Mucosa of stomach (tissue), 1 donor: Measurements from ENCODE around the gene HNRNPCL1.
"Not testable (repeated sequence)": the region's sequence is repeated elsewhere in the genome, so short reads cannot be mapped to it uniquely, and the experiment has no call there.

Source experiments
- H3K27me3 ChIP-seq: one replicate; pipeline ENCODE4 v1.7.0; 2013; ENCODE audit warnings: mild to moderate bottlenecking, low read length; ENCODE audit not compliant: control insufficient read depth, insufficient read depth
- H3K36me3 ChIP-seq: one replicate; pipeline ENCODE4 v1.7.0; 2013; ENCODE audit warnings: low read length; ENCODE audit not compliant: control insufficient read depth, insufficient read depth
- H3K4me1 ChIP-seq: one replicate; pipeline ENCODE4 v1.7.0; 2013; ENCODE audit warnings: mild to moderate bottlenecking, low read length; ENCODE audit not compliant: control insufficient read depth, insufficient read depth
- H3K4me3 ChIP-seq: one replicate; pipeline ENCODE4 v1.7.0; 2013; ENCODE audit warnings: low read length
- H3K9ac ChIP-seq: one replicate; pipeline ENCODE4 v1.7.0; 2013; ENCODE audit warnings: mild to moderate bottlenecking, low read length, moderate library complexity
- H3K9me3 ChIP-seq: one replicate; pipeline ENCODE4 v1.7.0; 2013; ENCODE audit warnings: mild to moderate bottlenecking, low read length, moderate library complexity; ENCODE audit not compliant: control insufficient read depth
- donor health status: Pancreatic carcinoma.

Gene HNRNPCL1

DNA sequence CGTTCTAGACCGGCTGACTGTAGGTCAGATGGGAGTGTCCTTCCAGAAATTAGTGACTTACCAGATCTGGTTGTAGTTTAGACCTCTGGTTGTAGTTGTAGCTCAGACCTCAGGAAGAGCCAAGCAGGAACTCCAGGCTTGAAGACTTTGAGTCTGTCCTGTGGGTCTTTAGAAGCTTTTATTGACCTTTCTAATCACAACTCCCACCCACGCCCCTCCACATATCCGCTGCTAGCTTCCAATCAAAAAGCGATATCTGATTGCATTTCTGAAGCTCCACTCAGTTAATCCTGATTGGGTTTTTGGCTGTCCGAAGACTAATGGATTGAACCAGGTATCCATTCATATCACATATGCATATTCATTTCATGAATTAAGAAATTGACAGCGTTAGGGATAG, at the start of gene HNRNPCL1:
Gene HNRNPCL1, minus strand, starts transcription at position 101 of the 400 bp plus-strand sequence. CDS start 431 bp downstream, outside the sequence.
- H3K36me3 ChIP-seq, H3K9me3 ChIP-seq, H3K4me1 ChIP-seq: not testable (repeated sequence)

GRCh38 chr1:12898170-12898569, 49.6 kb upstream of the HNRNPCL1 start, which contains the start of gene PRAMEF10:
TSS of gene PRAMEF10 (minus strand) at chr1:12898270. CDS start at chr1:12895847, 2,423 bp downstream.
- not testable (repeated sequence) for H3K4me1 ChIP-seq, H3K4me3 ChIP-seq, H3K36me3 ChIP-seq, H3K9ac ChIP-seq, H3K9me3 ChIP-seq, H3K27me3 ChIP-seq

More for the DNA sequence above, at the start of gene HNRNPCL1:
- not testable (repeated sequence) for H3K9ac ChIP-seq, H3K4me3 ChIP-seq, H3K27me3 ChIP-seq

GRCh38 chr1:12886101-12886500, 37.6 kb upstream of the HNRNPCL1 start, which contains the start of gene PRAMEF4:
TSS of gene PRAMEF4 (minus strand) at chr1:12886201. CDS start at chr1:12883394, 2,807 bp downstream.
- not testable (repeated sequence) for H3K9me3 ChIP-seq, H3K27me3 ChIP-seq, H3K9ac ChIP-seq, H3K4me3 ChIP-seq, H3K36me3 ChIP-seq, H3K4me1 ChIP-seq

- not testable (repeated sequence) for H3K4me1 ChIP-seq, H3K9ac ChIP-seq, H3K4me3 ChIP-seq, H3K9me3 ChIP-seq, H3K36me3 ChIP-seq, H3K27me3 ChIP-seq
These were observed 29.9 kb upstream of the HNRNPCL1 start for GRCh38 chr1:12878453-12878852.

- not testable (repeated sequence) for H3K4me3 ChIP-seq, H3K36me3 ChIP-seq, H3K9ac ChIP-seq, H3K4me1 ChIP-seq, H3K27me3 ChIP-seq, H3K9me3 ChIP-seq
These were observed 14.8 kb upstream of the HNRNPCL1 start for GRCh38 chr1:12863131-12863880.

- H3K4me1 ChIP-seq, H3K9ac ChIP-seq, H3K36me3 ChIP-seq, H3K4me3 ChIP-seq, H3K27me3 ChIP-seq, H3K9me3 ChIP-seq: not testable (repeated sequence)
These were observed 8.3 kb upstream of the HNRNPCL1 start, which contains the start of gene PRAMEF2 for GRCh38 chr1:12856786-12857185. TSS of gene PRAMEF2 (plus strand) at chr1:12857086. CDS start at chr1:12859010, 1,924 bp downstream.

DNA sequence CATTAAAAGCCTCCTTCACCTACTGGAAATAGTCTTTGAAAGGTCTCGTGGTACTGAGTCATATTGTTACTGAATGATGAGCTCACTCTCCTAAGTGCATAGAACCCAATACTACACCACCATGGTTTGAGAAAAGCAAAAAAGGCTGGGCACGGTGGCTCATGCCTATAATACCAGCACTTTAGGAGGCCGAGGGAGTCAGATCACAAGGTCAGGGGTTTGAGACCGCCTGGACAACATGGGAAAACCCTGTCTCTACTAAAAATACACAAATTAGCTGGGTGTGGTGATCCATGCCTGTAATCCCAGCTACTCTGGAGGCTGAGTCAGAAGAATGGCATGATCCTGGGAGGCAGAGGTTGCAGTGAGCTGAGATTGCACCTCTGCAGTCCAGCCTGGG, 3.3 kb upstream of the HNRNPCL1 start:
- Histone ChIP-seq H3K27me3 (no peaks in the 10 kb centered on the region), H3K9ac (no peak overlapping the region), H3K4me1 (no peaks in the 10 kb centered on the region), H3K36me3 (no peaks in the 10 kb centered on the region), H3K9me3 (no peaks in the 10 kb centered on the region), H3K4me3 (no peak overlapping the region)

- H3K36me3 ChIP-seq, H3K4me1 ChIP-seq, H3K4me3 ChIP-seq, H3K9ac ChIP-seq, H3K27me3 ChIP-seq, H3K9me3 ChIP-seq: not testable (repeated sequence)
These were observed 15.3 kb downstream of the HNRNPCL1 start for GRCh38 chr1:12833251-12833650.

DNA sequence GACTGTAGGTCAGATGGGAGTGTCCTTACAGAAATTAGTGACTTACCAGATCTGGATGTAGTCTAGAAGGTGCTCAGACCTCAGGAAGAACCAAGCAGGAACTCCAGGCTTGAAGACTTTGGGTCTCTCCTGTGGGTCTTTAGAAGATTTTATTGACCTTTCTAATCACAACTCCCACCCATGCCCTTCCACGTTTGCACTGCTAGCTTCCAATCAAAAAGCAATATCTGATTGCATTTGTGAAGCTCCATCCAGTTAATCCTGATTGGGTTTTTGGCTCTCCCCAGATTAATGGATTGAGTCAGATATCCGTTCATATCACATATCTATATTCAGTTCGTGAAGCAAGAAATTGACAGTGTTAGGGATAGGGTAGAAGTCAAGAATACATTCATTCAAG, 17.2 kb downstream of the HNRNPCL1 start, which contains the start of gene PRAMEF11:
Gene PRAMEF11, minus strand, starts transcription at position 101 of the 400 bp plus-strand sequence. CDS start 2,621 bp downstream, outside the sequence.
- H3K4me1 ChIP-seq, H3K27me3 ChIP-seq, H3K9ac ChIP-seq, H3K4me3 ChIP-seq, H3K9me3 ChIP-seq, H3K36me3 ChIP-seq: not testable (repeated sequence)

- H3K4me3 ChIP-seq, H3K9ac ChIP-seq, H3K4me1 ChIP-seq, H3K27me3 ChIP-seq, H3K36me3 ChIP-seq, H3K9me3 ChIP-seq: not testable (repeated sequence)
These were observed 29.5 kb downstream of the HNRNPCL1 start for GRCh38 chr1:12819061-12819460.

- H3K4me3 ChIP-seq = no peak overlapping the region
- H3K36me3 ChIP-seq = no peaks in the 10 kb centered on the region
- H3K9me3 ChIP-seq = no peaks in the 10 kb centered on the region
- H3K9ac ChIP-seq = no peak overlapping the region
- no peaks in the 10 kb centered on the region for H3K4me1 ChIP-seq
- no peaks in the 10 kb centered on the region for H3K27me3 ChIP-seq
These were observed 37.1 kb downstream of the HNRNPCL1 start for GRCh38 chr1:12811409-12811784.

- Histone ChIP-seq H3K9me3 (no peaks in the 10 kb centered on the region), H3K4me1 (no peaks in the 10 kb centered on the region), H3K27me3 (no peaks in the 10 kb centered on the region), H3K9ac (no peak overlapping the region), H3K4me3 (no peak overlapping the region), H3K36me3 (no peaks in the 10 kb centered on the region)
These were observed 37.7 kb downstream of the HNRNPCL1 start for GRCh38 chr1:12810691-12811408.
